ENCODE data around the gene UGT1A1. TPM values are rescaled to one million over a fixed set of nuclear protein-coding genes. Genes with fewer than 3 reads are reported as not detected.

The UGT1A1 gene
- total and polyA plus RNA-seq, 10 donors: not detected

- H3K27me3 ChIP-seq (replicated peaks in 1 of 7): peaks cover 0 to 29% (median 0%) of the 10 kb centered on the region in 7 donors
- H3K27ac ChIP-seq: no peak overlapping the region
- intact Hi-C loops (cut with DNase I; ENCODE audit: low total_unique reads): no loop called here
- no peaks in the 10 kb centered on the region for H3K36me3 ChIP-seq
- no peaks in the 10 kb centered on the region for H3K4me1 ChIP-seq
- no peak overlapping the region for H3K4me3 ChIP-seq
- TF ChIP-seq CTCF (IDR thresholded peaks at IDR 0.05 in 8 of 11, conservative IDR thresholded peaks at IDR 0.05 in 3 of 11): no peak
- TF ChIP-seq POLR2A (IDR thresholded peaks at IDR 0.05): no peak
- TF ChIP-seq POLR2AphosphoS5 (IDR thresholded peaks at IDR 0.05): no peak
- H3K9me3 ChIP-seq: no peaks in the 10 kb centered on the region
- DNase-seq: no peak
- 73 to 82% (median 76%) methylated on average over 4 of the region's 4 CpGs for WGBS, 5 donors
These were observed 8.0 kb downstream of the UGT1A1 start for GRCh38 chr2:233768076-233768475.

- Histone ChIP-seq H3K4me1 (no peaks in the 10 kb centered on the region), H3K4me3 (no peak overlapping the region), H3K27ac (no peak overlapping the region), H3K36me3 (no peaks in the 10 kb centered on the region), H3K27me3 (replicated peaks in 1 of 7) (peaks cover 0 to 24% (median 0%) of the 10 kb centered on the region in 7 donors), H3K9me3 (no peaks in the 10 kb centered on the region)
- intact Hi-C loops (cut with DNase I; ENCODE audit: low total_unique reads): no loop called here
- TF ChIP-seq POLR2AphosphoS5 (IDR thresholded peaks at IDR 0.05) (no peak), CTCF (IDR thresholded peaks at IDR 0.05 in 8 of 11, conservative IDR thresholded peaks at IDR 0.05 in 3 of 11) (no peak), POLR2A (IDR thresholded peaks at IDR 0.05) (no peak)
- 88 to 93% (median 92%) methylated on average over 9 of the region's 9 CpGs for WGBS, 5 donors
- DNase-seq: no peak
These were observed 9.2 kb downstream of the UGT1A1 start for GRCh38 chr2:233769260-233769659.

- no peaks in the 10 kb centered on the region for H3K36me3 ChIP-seq
- no peak for DNase-seq
- intact Hi-C loops (cut with DNase I; ENCODE audit: low total_unique reads): no loop called here
- 85 to 93% (median 88%) methylated on average over 11 to 16 of the region's 16 CpGs for WGBS, 5 donors
- peaks cover 0 to 14% (median 0%) of the 10 kb centered on the region in 7 donors for H3K27me3 ChIP-seq (replicated peaks in 1 of 7)
- H3K4me1 ChIP-seq: no peaks in the 10 kb centered on the region
- peaks cover 0 to 22% (median 12%) of the 10 kb centered on the region in 8 donors for H3K9me3 ChIP-seq
- H3K4me3 ChIP-seq: no peak overlapping the region
- TF ChIP-seq CTCF (IDR thresholded peaks at IDR 0.05 in 8 of 11, conservative IDR thresholded peaks at IDR 0.05 in 3 of 11) (no peak), POLR2A (IDR thresholded peaks at IDR 0.05) (no peak), POLR2AphosphoS5 (IDR thresholded peaks at IDR 0.05) (no peak)
- no peak overlapping the region for H3K27ac ChIP-seq
These were observed 12.1 kb downstream of the UGT1A1 start for GRCh38 chr2:233772153-233772552.

- Histone ChIP-seq H3K27me3 (replicated peaks in 1 of 7) (peaks cover 0 to 10% (median 0%) of the 10 kb centered on the region in 7 donors), H3K36me3 (no peaks in the 10 kb centered on the region), H3K9me3 (peaks cover 0 to 26% (median 12%) of the 10 kb centered on the region in 8 donors), H3K4me3 (no peak overlapping the region), H3K4me1 (no peaks in the 10 kb centered on the region), H3K27ac (no peak overlapping the region)
- TF ChIP-seq POLR2AphosphoS5 (IDR thresholded peaks at IDR 0.05) (no peak), POLR2A (IDR thresholded peaks at IDR 0.05) (no peak)
- intact Hi-C loops (cut with DNase I; ENCODE audit: low total_unique reads): no loop called here
- DNase-seq: no peak
- 68 to 84% (median 73%) methylated on average over 4 to 5 of the region's 5 CpGs for WGBS, 5 donors
These were observed 12.5 kb downstream of the UGT1A1 start for GRCh38 chr2:233772583-233772982.

- Histone ChIP-seq H3K36me3 (no peaks in the 10 kb centered on the region), H3K9me3 (peaks cover 0 to 26% (median 12%) of the 10 kb centered on the region in 8 donors), H3K27ac (no peak overlapping the region), H3K4me1 (no peaks in the 10 kb centered on the region), H3K27me3 (replicated peaks in 1 of 7) (peaks cover 0 to 4% (median 0%) of the 10 kb centered on the region in 7 donors), H3K4me3 (no peak overlapping the region)
- intact Hi-C loops (cut with DNase I; ENCODE audit: low total_unique reads): no loop called here
- DNase-seq: no peak
- WGBS, 5 donors: 83 to 95% (median 89%) methylated on average over 5 of the region's 5 CpGs
- TF ChIP-seq POLR2A (IDR thresholded peaks at IDR 0.05) (no peak), POLR2AphosphoS5 (IDR thresholded peaks at IDR 0.05) (no peak), CTCF (IDR thresholded peaks at IDR 0.05 in 8 of 11, conservative IDR thresholded peaks at IDR 0.05 in 3 of 11) (no peak)
These were observed 13.8 kb downstream of the UGT1A1 start for GRCh38 chr2:233773854-233774253.

All from spleen (tissue), 11 donors.